ENCODE measurements around the gene TAS1R3.
A peak's percentile ranks its signal among the peaks of the same experiment; 100 is the strongest.

The TAS1R3 gene

DNA sequence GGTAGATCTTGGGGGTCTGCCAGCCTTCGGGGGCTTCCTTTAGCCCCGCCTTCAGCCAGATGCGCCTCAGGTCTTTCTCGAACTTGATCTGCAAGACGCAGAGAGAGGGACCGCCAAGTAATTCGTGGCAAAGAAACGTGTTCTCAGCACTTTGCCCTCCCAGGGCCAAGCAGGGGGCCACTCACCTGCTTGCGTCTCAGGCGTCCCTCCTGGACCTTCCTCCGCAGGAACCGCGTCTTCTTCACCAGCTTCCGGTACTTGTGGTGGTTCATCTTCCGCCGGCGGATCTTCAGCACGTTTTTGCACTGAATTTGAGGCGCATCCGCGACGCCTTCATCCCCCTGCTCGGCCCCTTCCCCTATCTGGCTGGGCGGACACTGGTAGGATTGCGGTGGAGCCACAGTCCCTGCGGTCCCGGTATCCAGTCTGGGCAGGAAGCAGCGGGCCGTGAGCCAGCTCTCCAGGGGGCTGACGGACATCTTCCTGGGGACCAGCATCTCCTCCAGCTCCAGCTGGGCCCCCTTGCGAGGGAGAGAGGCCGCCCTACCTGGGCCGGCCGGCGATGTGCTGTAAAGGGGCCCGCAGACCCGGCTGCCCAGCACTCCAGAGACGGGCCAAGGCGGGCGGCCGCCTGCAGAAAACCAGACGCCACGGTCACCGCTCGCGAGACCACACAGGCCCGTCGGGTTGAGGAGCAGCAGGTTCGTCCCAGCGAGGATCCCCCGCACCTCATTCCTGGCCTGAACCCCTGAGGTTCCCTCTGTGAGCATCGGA lies 42.9 kb downstream of the TAS1R3 start:
- TF ChIP-seq, protein P1, sequence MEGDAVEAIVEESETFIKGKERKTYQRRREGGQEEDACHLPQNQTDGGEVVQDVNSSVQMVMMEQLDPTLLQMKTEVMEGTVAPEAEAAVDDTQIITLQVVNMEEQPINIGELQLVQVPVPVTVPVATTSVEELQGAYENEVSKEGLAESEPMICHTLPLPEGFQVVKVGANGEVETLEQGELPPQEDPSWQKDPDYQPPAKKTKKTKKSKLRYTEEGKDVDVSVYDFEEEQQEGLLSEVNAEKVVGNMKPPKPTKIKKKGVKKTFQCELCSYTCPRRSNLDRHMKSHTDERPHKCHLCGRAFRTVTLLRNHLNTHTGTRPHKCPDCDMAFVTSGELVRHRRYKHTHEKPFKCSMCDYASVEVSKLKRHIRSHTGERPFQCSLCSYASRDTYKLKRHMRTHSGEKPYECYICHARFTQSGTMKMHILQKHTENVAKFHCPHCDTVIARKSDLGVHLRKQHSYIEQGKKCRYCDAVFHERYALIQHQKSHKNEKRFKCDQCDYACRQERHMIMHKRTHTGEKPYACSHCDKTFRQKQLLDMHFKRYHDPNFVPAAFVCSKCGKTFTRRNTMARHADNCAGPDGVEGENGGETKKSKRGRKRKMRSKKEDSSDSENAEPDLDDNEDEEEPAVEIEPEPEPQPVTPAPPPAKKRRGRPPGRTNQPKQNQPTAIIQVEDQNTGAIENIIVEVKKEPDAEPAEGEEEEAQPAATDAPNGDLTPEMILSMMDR (IDR thresholded peaks at IDR 0.05; ENCODE audit: low read depth, low read length, missing control alignments) = no peak
- DNase-seq (ENCODE audit: extremely low read depth, low read depth) = no peak
- peak overlapping the region; percentile 98 for H3K4me3 ChIP-seq (replicated peaks; ENCODE audit: low read depth, low read length)

DNA sequence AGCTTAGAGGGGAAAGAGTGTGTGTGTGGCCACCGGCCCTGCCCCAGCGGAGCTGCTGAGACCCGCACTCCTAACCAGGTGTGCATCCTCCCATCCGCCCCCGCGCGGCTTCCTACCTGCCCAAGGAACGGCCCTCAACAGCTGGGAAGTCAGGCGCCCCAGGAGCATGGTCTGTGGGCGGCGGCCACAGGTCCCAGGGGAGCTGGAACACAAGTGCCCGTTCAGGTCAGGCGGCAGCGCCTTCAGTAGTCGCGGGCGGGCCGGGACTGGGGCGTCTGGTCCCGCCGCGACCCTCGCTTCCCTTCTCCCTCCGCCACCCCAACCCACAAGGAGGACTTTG lies 43.5 kb downstream of the TAS1R3 start:
- no peak for DNase-seq (ENCODE audit: extremely low read depth, low read depth)

DNA sequence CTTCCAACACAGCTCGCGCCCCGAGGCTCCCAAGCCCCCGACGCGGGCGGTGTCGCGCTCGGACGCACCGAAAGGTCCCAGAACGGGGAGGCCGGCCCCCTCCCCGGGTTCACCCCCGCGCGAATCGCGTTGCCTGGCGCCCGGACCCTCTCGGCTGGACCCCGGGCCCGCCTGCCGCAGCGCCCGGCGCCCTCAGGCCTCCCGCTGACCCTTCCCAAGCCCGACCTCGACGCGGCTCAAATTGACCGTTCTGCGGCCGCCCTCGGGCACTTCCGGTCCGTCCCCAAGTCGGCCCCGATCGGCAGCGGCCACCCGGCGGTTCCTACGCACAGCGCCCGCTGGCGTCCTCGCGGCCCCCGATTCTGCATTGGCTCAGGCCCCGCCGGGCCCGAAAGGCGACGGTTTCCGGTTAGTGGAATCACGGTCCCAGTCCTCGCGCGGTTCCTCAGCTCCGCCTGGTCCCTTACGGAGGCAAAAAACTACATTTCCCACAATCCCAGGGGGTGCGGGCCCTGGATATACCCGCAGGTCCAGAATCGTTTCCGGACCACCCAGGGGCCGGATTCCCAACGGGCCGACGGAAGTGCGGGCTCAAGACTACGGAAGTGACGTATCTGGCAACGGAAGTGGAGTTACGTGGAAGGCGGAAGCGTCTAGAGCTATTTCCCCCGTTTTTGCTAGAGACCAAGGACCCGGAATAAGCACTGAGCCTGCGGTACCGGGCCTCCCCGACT lies 44.0 kb downstream of the TAS1R3 start, which contains the start of gene AURKAIP1:
Gene AURKAIP1 (minus strand): TSS at position 279 of the 734 bp plus-strand sequence. CDS start 451 bp downstream, outside the sequence.
- TF ChIP-seq, protein P1 (IDR thresholded peaks at IDR 0.05; ENCODE audit: low read depth, low read length, missing control alignments) = peak; percentile 27
- peak; percentile 99 for DNase-seq (ENCODE audit: extremely low read depth, low read depth)
- H3K4me3 ChIP-seq (replicated peaks; ENCODE audit: low read depth, low read length) = peak within 1 kb of the TSS; percentile 98

More for the DNA sequence above, 43.5 kb downstream of the TAS1R3 start:
- peak overlapping the region; percentile 98 for H3K4me3 ChIP-seq (replicated peaks; ENCODE audit: low read depth, low read length)
- TF ChIP-seq, protein P1 (IDR thresholded peaks at IDR 0.05; ENCODE audit: low read depth, low read length, missing control alignments) = no peak

DNA sequence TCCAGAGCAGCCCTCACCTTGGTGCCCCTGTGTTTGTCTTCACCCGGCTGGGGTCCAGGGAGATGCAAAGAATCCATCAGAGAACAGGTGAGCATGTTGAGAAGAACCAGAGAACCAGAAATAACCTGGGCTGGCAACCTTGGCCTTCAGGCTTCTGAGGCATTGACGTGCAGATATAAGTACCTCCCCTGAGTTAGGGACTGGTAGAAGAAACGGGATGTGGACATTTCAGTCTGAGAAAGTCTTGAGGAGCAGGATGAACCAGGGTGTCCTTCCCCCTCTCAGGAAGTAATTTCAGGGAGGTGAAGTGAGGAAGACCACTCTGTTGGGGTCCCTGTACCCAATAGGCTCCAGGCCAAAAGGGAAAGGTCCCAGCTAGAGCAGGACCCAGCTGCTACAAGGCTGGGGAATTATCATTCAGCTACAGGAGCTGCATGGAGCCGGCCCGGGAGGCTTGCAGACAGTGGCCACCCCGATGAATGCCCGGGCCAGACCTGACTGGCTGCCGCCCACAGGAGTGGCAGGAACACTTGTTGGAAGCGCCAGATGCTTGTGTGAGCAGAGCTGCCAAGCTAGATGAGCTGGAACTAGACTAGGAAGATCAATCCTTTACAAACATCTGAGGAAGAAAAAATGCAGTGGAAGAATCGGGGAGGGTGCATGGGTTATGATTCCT lies 45.6 kb downstream of the TAS1R3 start:
- TF ChIP-seq, protein P1 (IDR thresholded peaks at IDR 0.05; ENCODE audit: low read depth, low read length, missing control alignments) = no peak
- DNase-seq (ENCODE audit: extremely low read depth, low read depth) = no peak
- H3K4me3 ChIP-seq (replicated peaks; ENCODE audit: low read depth, low read length) = no peak overlapping the region

DNA sequence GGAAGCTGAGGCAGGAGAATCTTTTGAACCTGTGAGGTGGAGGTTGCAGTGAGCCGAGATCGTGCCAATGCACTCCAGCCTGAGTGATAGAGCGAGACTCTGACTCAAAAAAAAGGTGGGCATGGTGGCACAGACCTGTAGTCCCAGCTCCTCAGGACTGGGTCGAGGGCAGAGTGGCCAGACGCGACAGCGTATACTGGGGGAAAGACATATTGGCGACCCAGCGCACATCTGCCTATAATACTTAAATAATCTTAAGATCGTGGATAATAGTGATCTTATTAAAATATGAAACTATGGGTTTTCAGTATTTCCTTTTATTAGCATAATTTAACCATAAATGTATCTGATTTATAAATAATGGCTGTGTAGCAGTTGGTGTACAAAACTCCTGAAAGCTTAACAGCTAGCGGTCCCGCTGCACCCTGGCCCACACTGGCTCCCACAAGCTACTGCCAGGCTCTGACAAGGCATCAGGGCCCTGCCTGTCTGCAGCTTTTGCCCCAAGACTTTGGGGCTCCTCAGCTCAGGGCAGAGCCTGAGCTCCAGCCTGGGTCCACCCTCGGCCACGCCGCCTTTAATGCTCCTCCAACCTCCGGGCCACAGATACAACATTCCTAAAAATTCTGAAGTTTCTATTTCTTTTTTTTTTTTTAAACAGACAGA lies 46.6 kb downstream of the TAS1R3 start:
- H3K4me3 ChIP-seq (replicated peaks; ENCODE audit: low read depth, low read length) = no peak overlapping the region
- TF ChIP-seq, protein P1 (IDR thresholded peaks at IDR 0.05; ENCODE audit: low read depth, low read length, missing control alignments) = no peak
- DNase-seq (ENCODE audit: extremely low read depth, low read depth) = no peak

DNA sequence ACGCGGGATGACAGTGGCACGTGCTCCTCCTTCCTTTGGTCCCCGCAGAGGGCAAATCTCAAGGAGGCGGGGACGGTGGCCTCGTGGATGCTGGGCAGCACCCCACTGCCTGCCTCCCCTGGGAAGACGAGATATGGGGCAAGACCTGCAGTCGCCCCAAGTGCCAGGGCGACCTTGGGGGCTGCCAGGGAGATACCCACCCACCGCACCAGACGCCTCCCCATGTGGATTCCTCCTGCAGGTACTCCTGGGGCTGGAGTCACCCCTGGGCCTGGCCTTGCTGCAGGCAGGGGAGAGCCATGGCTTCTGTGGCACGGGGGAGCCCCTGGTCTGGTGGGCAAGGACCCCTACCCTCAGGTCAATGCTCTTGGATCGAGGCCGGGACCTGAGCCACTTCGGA lies 49.8 kb downstream of the TAS1R3 start:
- TF ChIP-seq, protein P1 (IDR thresholded peaks at IDR 0.05; ENCODE audit: low read depth, low read length, missing control alignments) = no peak
- H3K4me3 ChIP-seq (replicated peaks; ENCODE audit: low read depth, low read length) = no peak overlapping the region
- no peak for DNase-seq (ENCODE audit: extremely low read depth, low read depth)
